GM08714 (cell line): Measurements from ENCODE around the gene MYLK3.
"Not testable (repeated sequence)": the region's sequence is repeated elsewhere in the genome, so short reads cannot be mapped to it uniquely, and the experiment has no call there.

Source experiments
- H3K4me3 ChIP-seq: fragments of 200-500 bp; sonication (Bioruptor generic); 2 replicates; pipeline ENCODE4 v1.5.1; 2014; ENCODE audit warnings: mild to moderate bottlenecking, low read length, inconsistent platforms
- ZNF274 ChIP-seq: IDR thresholded peaks from 2 replicates; pipeline ENCODE4 v1.6.1; 2012; ENCODE audit warnings: mild to moderate bottlenecking, low read depth, low read length

The MYLK3 gene

DNA sequence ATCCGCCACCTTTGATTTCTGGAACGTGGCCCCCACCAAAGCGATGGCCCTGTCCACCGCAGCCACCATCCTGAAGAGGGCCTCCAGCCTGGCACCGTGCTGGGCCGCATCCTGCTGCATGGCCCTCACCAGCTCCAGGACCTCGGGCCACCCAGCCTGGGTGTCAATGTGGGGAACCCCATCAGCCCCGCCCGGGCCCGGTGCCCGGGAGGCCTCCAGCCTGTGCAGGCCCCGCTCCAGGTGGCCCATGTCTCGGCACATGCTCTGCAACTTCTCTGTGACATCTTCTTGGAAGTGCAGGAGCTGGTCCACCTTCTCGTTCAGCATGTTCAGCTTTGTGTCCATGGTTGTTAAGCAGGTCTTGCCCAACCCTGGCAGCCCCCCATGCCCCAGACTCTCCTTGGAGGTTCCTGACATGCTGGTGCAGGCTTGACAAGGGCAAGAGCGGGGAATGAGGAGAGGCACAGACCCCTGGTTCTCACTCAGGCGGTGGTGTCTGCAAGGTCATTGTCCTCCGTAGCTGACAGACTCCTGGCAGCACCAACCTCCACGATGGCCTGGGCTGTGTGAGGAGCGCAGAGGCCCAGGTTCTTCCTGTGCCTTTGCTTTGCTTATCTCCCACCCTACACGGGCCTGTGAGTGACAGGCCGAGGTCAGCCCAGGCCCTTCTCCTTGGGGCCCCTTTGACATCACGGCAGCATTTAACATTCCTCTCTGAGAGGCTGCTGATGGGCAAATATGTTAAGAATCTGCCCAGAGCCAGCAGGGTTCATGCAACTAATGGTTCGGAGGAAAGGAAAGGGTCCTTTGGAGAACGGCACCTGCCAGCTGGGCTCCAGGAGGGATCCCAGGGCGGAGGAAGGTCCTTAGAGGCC, at the start of gene MYLK3:
TSS of gene MYLK3 (minus strand) at position 568 of the 875 bp plus-strand sequence. CDS start at position 417, 151 bp downstream.
- no peak for TF ChIP-seq ZNF274
- no peak within 1 kb of the TSS; the same call in 1 of the 2 replicates for H3K4me3 ChIP-seq

GRCh38 chr16:46797501-46797900, 49.4 kb upstream of the MYLK3 start:
- no peak for TF ChIP-seq ZNF274
- H3K4me3 ChIP-seq: no peak overlapping the region

DNA sequence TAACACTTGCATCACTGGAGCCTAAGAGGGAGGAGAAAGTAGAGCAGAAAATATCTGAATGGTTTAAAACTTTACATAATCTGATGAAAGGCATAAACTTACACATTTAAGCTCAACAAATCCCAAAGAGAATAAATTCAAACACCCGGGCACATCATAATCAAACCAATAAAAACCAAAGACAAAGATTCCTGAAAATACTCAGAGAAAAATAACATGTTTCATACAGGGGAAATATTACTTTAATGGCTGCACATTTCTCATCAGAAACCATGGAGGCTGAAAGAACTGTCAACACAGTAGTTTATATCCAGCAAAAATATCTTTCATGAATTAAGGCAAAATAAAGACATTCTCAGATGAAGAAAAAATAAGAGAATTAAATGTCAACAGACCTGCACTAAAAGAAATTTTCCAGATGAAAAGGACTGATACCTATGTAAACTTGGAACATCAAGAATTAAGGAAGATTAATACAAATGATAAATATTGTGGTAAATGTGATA, 48.7 kb upstream of the MYLK3 start:
- no peak for TF ChIP-seq ZNF274
- no peak overlapping the region for H3K4me3 ChIP-seq

- no peak for TF ChIP-seq ZNF274
- no peak overlapping the region for H3K4me3 ChIP-seq
These were observed 45.7 kb upstream of the MYLK3 start for GRCh38 chr16:46793841-46794240.

GRCh38 chr16:46790599-46791270, 42.6 kb upstream of the MYLK3 start:
- TF ChIP-seq ZNF274: no peak
- H3K4me3 ChIP-seq: peak overlapping the region; percentile 71; the same call in 1 of the 2 replicates

GRCh38 chr16:46789499-46790414, 41.6 kb upstream of the MYLK3 start:
- H3K4me3 ChIP-seq: peak overlapping the region; percentile 71; the same call in 1 of the 2 replicates
- TF ChIP-seq ZNF274: no peak

DNA sequence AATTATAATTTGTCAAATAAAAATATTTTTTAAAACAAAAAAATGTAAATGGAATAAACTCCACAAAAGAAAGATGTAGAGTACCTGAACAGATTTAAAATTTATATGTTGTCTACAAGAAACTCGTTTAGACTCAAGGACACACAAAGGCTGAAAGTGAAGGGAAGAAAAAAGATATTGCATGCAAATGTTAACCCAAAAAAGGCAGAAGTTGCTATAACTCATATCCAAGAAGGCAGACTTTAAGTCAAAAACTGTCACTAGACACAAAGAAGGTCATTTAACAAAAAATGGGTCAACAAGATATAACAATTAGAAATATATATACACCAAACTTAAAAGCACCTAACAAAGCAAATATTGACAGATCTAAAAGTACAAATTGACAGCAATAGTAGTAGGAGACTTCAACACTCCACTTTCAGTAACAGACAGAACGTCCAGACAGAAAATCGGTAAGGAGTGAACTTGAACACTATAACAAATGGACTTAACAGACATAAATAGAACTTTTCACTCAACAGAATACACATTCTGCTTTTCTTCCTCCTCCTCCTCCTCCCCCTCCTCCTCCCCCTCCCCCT, 40.8 kb upstream of the MYLK3 start:
- TF ChIP-seq ZNF274: no peak
- no peak overlapping the region; the same call in 1 of the 2 replicates for H3K4me3 ChIP-seq

- no peak for TF ChIP-seq ZNF274
- no peak overlapping the region; the same call in 1 of the 2 replicates for H3K4me3 ChIP-seq
These were observed 39.8 kb upstream of the MYLK3 start for GRCh38 chr16:46787909-46788308.

DNA sequence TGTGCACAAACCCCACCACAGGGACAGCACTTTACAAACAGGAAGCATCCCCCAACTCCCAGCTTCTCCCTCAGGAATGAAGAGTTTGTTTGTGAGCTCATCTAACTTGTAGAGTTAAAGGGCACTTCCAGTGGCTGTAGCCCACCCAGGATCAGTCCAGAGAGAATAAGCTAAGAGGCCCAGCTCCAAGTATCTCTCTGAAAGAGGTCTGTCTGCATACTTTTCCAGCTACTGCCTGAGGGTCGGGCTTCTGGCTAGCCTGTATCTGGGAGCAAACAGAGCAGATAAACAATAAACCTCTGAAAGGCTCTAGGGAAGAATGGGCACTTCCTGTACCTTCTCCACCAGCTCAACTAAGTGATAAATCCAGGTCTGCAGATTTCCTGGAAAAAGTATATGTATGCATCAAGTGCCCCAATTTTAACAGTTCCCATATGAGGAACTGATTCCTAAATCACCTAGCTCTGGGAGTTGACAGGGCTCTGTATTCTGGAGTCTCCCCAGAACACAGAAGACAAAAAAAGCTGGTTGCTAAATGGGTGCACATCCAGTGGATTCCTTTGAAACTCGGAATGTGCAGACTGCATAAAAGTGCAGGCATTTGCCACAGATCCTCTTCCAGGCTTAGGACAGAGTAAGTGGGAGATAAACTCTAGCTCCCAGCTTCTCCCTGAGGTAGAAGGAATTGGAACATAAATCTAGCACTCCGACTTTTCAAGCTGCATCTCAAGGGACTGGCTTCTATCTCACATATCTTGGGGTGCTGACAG, 37.1 kb upstream of the MYLK3 start:
- no peak for TF ChIP-seq ZNF274
- H3K4me3 ChIP-seq: no peak overlapping the region; the same call in 1 of the 2 replicates

DNA sequence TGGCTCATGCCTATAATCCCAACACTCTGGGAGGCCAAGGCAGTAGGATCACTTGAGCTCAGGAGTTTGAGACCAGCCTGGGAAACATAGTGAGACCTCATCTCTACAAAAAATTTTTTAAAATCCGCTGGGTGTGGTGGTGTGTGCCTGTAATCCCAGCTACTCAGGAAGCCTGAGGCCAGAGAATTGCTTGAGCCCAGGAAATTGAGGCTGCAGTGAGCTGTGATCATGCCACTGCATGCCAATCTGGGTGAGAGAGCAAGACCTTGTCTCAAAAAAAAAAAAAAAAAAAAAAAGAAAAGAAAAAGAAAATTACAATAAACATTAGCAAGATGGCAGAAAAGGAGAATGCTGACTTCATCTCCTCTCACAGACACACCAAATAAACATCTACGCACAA, 36.4 kb upstream of the MYLK3 start:
- not testable (repeated sequence) for H3K4me3 ChIP-seq

DNA sequence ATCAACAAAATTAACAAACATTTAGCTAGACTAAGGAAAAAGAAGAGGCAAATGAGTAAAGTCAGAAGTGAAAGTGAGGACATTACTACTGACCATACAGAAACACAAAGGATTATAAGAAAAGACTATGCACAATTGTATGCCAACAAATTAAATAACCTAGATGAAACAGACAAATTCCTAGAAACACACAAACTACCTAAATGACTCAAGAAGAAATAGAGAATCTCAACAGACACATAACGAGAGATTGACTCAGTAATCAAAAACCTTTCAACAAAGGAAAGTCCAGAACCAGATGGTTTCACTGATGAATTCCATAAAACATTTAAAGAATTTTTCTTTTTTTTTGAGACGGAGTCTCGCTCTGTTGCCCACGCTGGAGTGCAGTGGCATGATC, 35.7 kb upstream of the MYLK3 start:
- no peak for TF ChIP-seq ZNF274
- H3K4me3 ChIP-seq: no peak overlapping the region

GRCh38 chr16:46782320-46782719, 34.2 kb upstream of the MYLK3 start:
- no peak for TF ChIP-seq ZNF274
- no peak overlapping the region for H3K4me3 ChIP-seq

- no peak for TF ChIP-seq ZNF274
- no peak overlapping the region for H3K4me3 ChIP-seq
These were observed 29.7 kb upstream of the MYLK3 start for GRCh38 chr16:46777804-46778203.
